Mesothelial cell of epicardium (in vitro differentiated cells): Measurements from ENCODE around the gene LIMS4. TPM values are rescaled to one million over a fixed set of nuclear protein-coding genes. Genes with fewer than 3 reads are reported as not detected.
"Not testable (repeated sequence)": the region's sequence is repeated elsewhere in the genome, so short reads cannot be mapped to it uniquely, and the experiment has no call there.

Source experiments
- DNase-seq, 2 experiments: peaks; one replicate each; pipeline ENCODE4 v3.0.0; 2021; ENCODE audit warnings: low spot score in 2 of 2; ENCODE audit not compliant: unreplicated experiment in 2 of 2
- H3K27ac Mint-ChIP-seq: 2 replicates; pipeline ENCODE4 v1.8.0; 2021; ENCODE audit warnings: mixed read lengths
- H3K27me3 Mint-ChIP-seq: 2 replicates; pipeline ENCODE4 v1.8.0; 2021; ENCODE audit warnings: low read depth, mixed read lengths
- H3K36me3 Mint-ChIP-seq: 2 replicates; pipeline ENCODE4 v1.8.0; 2021; ENCODE audit warnings: mixed read lengths
- H3K4me1 Mint-ChIP-seq: 2 replicates; pipeline ENCODE4 v1.8.0; 2021; ENCODE audit warnings: mixed read lengths
- H3K4me3 Mint-ChIP-seq: 2 replicates; pipeline ENCODE4 v1.8.0; 2021; ENCODE audit warnings: mild to moderate bottlenecking, moderate library complexity, mixed read lengths
- H3K9me3 Mint-ChIP-seq: 2 replicates; pipeline ENCODE4 v1.8.0; 2021; ENCODE audit warnings: mixed read lengths
- total RNA-seq: library from RNA; stranded (reverse); gene quantifications from 3 replicates; pipeline ENCODE4 v1.2.1, GENCODE V29; 2021

LIMS4 gene
- 0.82 to 1.8 TPM (median 1.2 TPM) in 3 replicates for total RNA-seq

DNA sequence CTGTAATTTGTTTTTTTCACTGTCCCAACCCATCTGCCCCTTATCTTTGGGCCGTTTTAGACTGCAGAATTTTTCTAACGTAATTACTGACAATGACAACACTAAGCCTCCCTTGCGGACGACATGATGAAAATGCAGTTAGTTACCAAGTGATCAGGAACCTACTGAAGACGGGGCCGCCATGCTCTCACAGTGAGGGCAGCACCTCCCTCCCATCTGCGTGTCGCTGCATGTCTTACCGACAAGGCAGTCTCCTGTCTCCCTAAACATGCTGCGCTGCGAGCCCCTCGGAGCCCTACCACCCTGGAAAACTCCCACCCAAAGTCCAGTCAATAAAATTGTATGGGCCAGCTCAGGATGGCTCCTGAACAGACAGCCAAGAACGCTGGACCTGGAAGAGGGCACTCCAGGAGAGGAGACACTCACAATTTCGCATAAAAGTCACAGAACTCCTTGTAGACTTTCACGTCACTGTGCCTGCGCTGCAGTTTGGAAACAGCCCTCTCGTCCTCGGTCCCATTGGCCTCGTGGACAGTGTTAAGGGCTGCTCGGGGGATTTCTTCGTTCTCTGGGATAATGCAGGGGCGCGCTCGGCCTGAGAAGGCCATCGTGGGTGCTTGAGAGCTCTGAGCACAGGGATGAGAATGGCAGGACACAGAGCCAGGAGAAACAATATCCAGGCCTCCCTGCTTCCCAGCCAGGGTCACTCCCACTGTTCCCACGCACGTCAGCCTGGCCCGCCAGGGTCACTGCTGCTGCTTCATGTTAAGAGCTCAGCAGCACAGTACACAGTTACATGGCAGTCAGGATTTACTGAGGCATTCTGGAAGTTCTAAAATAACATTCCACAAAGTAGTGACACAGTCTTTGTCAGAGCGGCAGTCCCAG lies at the start of gene LIMS4:
LIMS4 (minus strand) TSS at position 646 of the 888 bp plus-strand sequence; CDS start at position 608, 38 bp downstream.
- DNase-seq, H3K4me3 Mint-ChIP-seq, H3K36me3 Mint-ChIP-seq, H3K9me3 Mint-ChIP-seq, H3K4me1 Mint-ChIP-seq, H3K27me3 Mint-ChIP-seq, H3K27ac Mint-ChIP-seq: not testable (repeated sequence)

DNA sequence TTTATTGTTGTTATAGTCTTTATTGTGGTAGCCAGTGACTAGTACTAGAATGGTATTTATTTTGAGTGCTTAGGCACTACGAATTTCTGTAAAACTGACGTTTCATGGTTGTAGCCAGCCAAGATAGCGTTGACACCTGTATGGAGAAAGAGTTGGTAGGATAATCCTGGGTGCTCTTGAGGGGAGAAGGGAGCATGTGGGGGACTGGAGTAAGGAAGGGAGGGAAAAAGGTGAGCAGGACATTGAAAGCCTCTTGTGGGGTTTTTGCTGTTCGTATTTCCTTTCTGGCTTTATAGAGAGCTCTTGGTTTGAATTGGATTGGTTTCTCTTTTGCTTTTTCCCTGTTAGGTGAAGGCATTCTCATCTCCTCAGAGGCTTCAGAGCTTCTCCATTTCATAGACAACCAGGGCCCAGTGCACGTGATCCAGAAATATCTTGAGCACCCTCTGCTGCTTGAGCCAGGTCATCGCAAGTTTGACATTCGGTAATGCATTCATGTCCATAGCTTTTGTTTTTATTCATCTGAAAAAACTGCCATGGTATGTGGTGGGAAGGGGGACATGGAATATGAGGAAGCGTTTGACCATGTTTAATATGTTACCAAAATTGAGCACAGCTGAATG lies 27.2 kb upstream of the LIMS4 start:
- not testable (repeated sequence) for H3K4me3 Mint-ChIP-seq, DNase-seq, H3K4me1 Mint-ChIP-seq, H3K9me3 Mint-ChIP-seq, H3K36me3 Mint-ChIP-seq, H3K27ac Mint-ChIP-seq, H3K27me3 Mint-ChIP-seq

DNA sequence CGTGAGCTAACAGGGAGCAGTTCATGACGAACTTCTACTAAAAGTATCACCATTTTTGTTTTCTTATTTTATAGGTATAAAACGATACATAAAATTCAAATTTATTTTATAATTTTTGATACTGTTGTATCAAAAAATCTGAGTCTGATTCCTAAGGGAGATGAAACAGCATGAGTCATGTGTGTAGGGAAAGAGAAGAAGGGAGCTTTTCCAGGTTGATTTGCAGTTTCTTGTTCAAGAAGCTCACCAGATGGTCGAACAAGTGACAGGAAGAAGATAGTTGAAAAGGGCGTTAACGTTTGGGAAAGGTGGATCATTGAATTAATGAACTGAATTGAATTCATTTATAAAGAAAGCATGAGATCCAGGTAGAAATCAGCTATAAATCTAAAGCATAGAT lies 23.4 kb upstream of the LIMS4 start:
- H3K9me3 Mint-ChIP-seq, DNase-seq, H3K27ac Mint-ChIP-seq, H3K4me3 Mint-ChIP-seq, H3K4me1 Mint-ChIP-seq, H3K27me3 Mint-ChIP-seq, H3K36me3 Mint-ChIP-seq: not testable (repeated sequence)

GRCh38 chr2:110494488-110494887 lies 21.9 kb upstream of the LIMS4 start:
- not testable (repeated sequence) for H3K36me3 Mint-ChIP-seq, H3K4me1 Mint-ChIP-seq, DNase-seq, H3K4me3 Mint-ChIP-seq, H3K27ac Mint-ChIP-seq, H3K27me3 Mint-ChIP-seq, H3K9me3 Mint-ChIP-seq

DNA sequence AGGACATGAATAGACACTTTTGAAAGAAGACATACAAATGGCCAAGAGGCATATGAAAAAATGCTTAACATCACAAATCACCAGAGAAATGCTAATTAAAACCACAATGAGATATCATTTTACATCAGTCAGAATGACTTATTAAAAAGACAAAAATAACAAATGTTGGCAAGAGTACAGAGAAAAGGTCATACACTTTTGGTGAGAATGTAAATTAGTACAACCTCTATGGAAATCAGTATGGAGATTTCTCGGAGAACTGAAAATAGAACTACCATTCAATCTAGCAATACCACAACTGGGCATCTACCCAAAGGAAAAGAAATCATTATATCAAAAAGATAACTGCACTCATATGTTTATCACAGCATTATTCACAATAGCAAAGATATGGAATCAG lies 16.4 kb upstream of the LIMS4 start:
- not testable (repeated sequence) for H3K36me3 Mint-ChIP-seq, H3K4me1 Mint-ChIP-seq, H3K4me3 Mint-ChIP-seq, H3K27ac Mint-ChIP-seq, DNase-seq, H3K27me3 Mint-ChIP-seq, H3K9me3 Mint-ChIP-seq

GRCh38 chr2:110482697-110483096 lies 10.1 kb upstream of the LIMS4 start:
- not testable (repeated sequence) for H3K9me3 Mint-ChIP-seq, H3K27ac Mint-ChIP-seq, H3K27me3 Mint-ChIP-seq, H3K36me3 Mint-ChIP-seq, DNase-seq, H3K4me3 Mint-ChIP-seq, H3K4me1 Mint-ChIP-seq

DNA sequence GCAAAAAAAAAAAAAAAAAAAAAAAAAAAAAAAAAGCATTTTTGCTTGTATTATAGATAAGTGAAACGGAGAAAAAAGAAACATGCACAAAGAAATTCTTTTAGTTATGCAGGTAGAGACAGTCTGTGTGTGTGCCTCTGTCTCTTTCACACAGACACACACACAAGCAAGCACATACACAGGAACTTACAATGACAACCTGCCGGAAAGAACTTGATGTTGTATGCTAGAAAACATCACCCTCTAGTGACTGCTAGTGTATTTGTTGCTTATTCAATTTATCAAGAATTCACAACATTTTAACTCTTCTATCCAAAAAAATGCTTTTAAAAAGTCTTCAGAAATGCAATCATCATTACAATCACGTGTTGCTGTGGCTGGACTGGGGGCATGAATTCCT lies 8.6 kb upstream of the LIMS4 start:
- not testable (repeated sequence) for DNase-seq, H3K27me3 Mint-ChIP-seq, H3K9me3 Mint-ChIP-seq, H3K4me1 Mint-ChIP-seq, H3K27ac Mint-ChIP-seq, H3K4me3 Mint-ChIP-seq, H3K36me3 Mint-ChIP-seq

GRCh38 chr2:110480084-110480483 lies 7.5 kb upstream of the LIMS4 start:
- H3K9me3 Mint-ChIP-seq, H3K4me3 Mint-ChIP-seq, H3K27me3 Mint-ChIP-seq, H3K36me3 Mint-ChIP-seq, DNase-seq, H3K4me1 Mint-ChIP-seq, H3K27ac Mint-ChIP-seq: not testable (repeated sequence)

DNA sequence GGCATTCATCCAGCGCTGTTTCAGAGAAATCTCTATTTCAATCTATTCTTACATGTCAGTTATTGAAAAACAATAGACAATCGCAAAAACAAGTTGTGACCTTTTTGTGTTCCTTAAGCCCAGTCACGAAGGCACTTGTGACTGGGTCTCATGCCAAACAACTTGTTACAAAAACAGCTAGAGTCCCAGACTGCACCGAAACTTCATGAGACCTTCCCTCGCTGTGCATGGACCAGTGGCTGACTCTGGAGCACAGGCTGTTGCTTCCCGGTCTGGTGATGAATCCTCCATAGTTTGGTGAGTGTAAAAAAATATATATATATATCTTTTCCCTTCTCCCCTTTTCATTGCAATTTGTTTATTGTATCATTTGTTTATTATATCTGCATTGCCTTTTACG lies 4.8 kb upstream of the LIMS4 start:
- H3K27ac Mint-ChIP-seq, H3K4me1 Mint-ChIP-seq, H3K36me3 Mint-ChIP-seq, DNase-seq, H3K4me3 Mint-ChIP-seq, H3K9me3 Mint-ChIP-seq, H3K27me3 Mint-ChIP-seq: not testable (repeated sequence)

DNA sequence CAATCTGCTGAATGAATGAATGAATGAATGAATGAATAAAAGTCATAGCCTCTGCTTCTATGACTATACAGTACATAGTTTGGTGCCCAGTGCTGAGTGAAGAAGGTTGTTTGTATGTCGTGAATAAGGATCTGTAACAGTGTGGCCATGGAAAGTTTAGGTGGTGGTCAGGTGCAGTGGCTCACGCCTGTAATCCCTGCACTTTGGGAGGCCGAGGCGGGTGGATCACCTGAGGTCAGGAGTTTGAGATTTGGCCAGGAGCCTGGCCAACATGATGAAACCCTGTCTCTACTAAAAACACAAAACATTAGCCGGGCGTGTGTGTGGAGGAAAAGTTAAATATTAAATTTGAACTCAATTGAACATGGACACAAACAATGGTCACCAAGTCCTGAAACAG lies 4.3 kb upstream of the LIMS4 start:
- H3K9me3 Mint-ChIP-seq, H3K4me1 Mint-ChIP-seq, DNase-seq, H3K27ac Mint-ChIP-seq, H3K27me3 Mint-ChIP-seq, H3K36me3 Mint-ChIP-seq, H3K4me3 Mint-ChIP-seq: not testable (repeated sequence)

DNA sequence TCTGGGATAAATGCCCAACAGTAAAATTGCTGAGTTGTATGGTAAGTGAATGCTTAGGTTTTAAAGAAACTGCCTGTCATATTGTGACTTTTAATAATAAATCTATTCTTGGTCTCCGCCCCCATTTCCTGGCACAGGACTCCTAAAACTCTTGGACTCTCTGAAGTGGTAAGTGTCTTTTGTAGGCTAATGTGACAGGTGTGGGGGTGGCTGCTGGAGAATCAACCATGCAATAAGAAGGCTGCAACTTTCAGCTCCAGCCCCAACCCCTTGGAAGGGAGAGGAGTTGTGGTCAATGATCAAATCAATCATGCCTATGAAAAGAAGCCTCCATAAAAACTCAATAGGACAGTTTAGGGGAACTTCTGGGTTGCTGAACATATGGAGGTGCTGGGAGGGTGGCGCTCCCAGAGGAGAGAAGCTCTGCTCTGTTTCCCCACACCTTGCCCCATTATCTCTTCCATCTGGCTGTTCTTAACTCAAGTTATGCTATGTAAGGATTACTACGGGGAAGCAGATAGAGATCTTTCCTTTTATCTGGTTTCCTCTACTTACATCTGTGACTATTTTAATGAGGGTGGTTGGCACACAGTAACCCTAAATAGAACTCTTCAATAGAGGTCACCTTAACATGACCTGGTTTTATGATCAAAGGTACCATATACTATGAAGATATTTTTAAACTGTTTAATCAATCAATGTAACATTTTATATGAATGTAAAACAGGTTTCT lies 3.2 kb upstream of the LIMS4 start:
- H3K27ac Mint-ChIP-seq, DNase-seq, H3K27me3 Mint-ChIP-seq, H3K9me3 Mint-ChIP-seq, H3K4me3 Mint-ChIP-seq, H3K36me3 Mint-ChIP-seq, H3K4me1 Mint-ChIP-seq: not testable (repeated sequence)

- not testable (repeated sequence) for H3K4me1 Mint-ChIP-seq, H3K27me3 Mint-ChIP-seq, H3K9me3 Mint-ChIP-seq, H3K27ac Mint-ChIP-seq, DNase-seq, H3K4me3 Mint-ChIP-seq, H3K36me3 Mint-ChIP-seq
Observed at GRCh38 chr2:110474898-110475297, 2.3 kb upstream of the LIMS4 start.

DNA sequence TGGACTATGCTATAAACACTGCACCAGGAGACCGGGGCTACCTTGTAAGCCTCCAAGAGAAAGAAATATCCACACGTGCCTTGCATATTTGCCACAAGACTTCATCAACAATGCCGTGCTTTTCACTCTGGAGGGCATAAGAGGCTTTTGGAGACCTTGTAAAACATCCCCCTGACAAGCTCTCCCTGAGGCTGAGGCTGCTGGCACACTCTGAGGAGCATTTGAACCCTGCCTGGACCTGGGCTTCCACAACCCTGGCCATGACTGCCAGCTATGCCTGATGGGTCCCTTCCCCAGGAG lies 393 bp upstream of the LIMS4 start:
- H3K36me3 Mint-ChIP-seq, DNase-seq, H3K27me3 Mint-ChIP-seq, H3K4me3 Mint-ChIP-seq, H3K4me1 Mint-ChIP-seq, H3K9me3 Mint-ChIP-seq, H3K27ac Mint-ChIP-seq: not testable (repeated sequence)

DNA sequence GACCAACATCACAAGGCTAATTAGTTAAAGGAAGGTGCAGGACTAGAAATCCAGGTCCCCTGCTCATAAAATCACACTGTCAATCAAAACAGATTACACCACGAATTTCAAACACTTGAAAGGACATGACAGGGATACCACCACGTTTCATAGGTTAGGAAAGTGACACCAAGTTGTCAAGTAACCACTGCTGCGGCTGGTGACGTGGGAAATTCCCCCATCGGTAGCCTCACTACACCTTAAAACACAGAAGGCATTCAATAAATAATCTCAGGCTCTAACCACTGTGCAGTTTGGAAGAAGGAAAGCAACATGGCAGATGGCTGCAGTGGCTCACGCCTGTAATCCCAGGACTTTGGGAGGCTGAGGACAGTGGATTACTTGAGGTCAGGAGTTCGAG lies 3.7 kb downstream of the LIMS4 start:
- H3K36me3 Mint-ChIP-seq, H3K4me3 Mint-ChIP-seq, H3K27me3 Mint-ChIP-seq, DNase-seq, H3K9me3 Mint-ChIP-seq, H3K4me1 Mint-ChIP-seq, H3K27ac Mint-ChIP-seq: not testable (repeated sequence)
